ENCODE results near the gene MRFAP1L1.

GRCh38 chr4:6716958-6717655 lies 7.4 kb upstream of the MRFAP1L1 start:
- no peak for TF ChIP-seq CTCF (IDR thresholded peaks at IDR 0.05; ENCODE audit: poor library complexity, severe bottlenecking)
- TF ChIP-seq POLR2AphosphoS5 (IDR thresholded peaks at IDR 0.05), result no peak
- TF ChIP-seq TAF1 (IDR thresholded peaks at IDR 0.05; ENCODE audit: low read depth), result no peak
- TF ChIP-seq EZH2 (IDR thresholded peaks at IDR 0.05; ENCODE audit: borderline replicate concordance, insufficient read depth, low read length, poor library complexity, severe bottlenecking), result no peak
- no peak for TF ChIP-seq REST (IDR thresholded peaks at IDR 0.05; ENCODE audit: borderline replicate concordance)
- TF ChIP-seq MXI1 (conservative IDR thresholded peaks at IDR 0.05; ENCODE audit: poor library complexity, severe bottlenecking), result no peak
